Hematopoietic multipotent progenitor cell treated with erythropoietin and hydrocortisone succinate and interleukin-3 and kit ligand, for 4 days (in vitro differentiated cells): ENCODE measurements around the gene KAZN.

Experiments
- DNase-seq: peaks from one replicate; pipeline ENCODE4 v3.0.0-alpha.2; 2015

KAZN gene

GRCh38 chr1:14803002-14803789 lies 204.7 kb downstream of the KAZN start:
- DNase-seq: no peak

- peak; percentile 67 for DNase-seq
Measured at GRCh38 chr1:14804626-14805025, 206.1 kb downstream of the KAZN start.

- no peak for DNase-seq
Measured at GRCh38 chr1:14806772-14807171, 208.3 kb downstream of the KAZN start.

- no peak for DNase-seq
Measured at GRCh38 chr1:14808768-14809167, 210.3 kb downstream of the KAZN start.

- no peak for DNase-seq
Measured at GRCh38 chr1:14809191-14809981, 210.9 kb downstream of the KAZN start.

GRCh38 chr1:14810595-14811361 lies 212.3 kb downstream of the KAZN start:
- DNase-seq: peak; percentile 59

GRCh38 chr1:14811573-14811972 lies 213.1 kb downstream of the KAZN start:
- no peak for DNase-seq

GRCh38 chr1:14812189-14812588 lies 213.7 kb downstream of the KAZN start:
- no peak for DNase-seq

- DNase-seq: no peak
Measured at GRCh38 chr1:14815175-14815877, 216.8 kb downstream of the KAZN start.

- DNase-seq: peak; percentile 71
Measured at GRCh38 chr1:14817223-14818170, 219.0 kb downstream of the KAZN start.

- no peak for DNase-seq
Measured at GRCh38 chr1:14820295-14821085, 222.0 kb downstream of the KAZN start.

GRCh38 chr1:14822493-14822892 lies 224.0 kb downstream of the KAZN start:
- DNase-seq: no peak

- no peak for DNase-seq
Measured at GRCh38 chr1:14822996-14823395, 224.5 kb downstream of the KAZN start.

GRCh38 chr1:14824314-14824915 lies 225.9 kb downstream of the KAZN start:
- DNase-seq: peak; percentile 18

GRCh38 chr1:14825396-14825795 lies 226.9 kb downstream of the KAZN start:
- no peak for DNase-seq

- no peak for DNase-seq
Measured at GRCh38 chr1:14826172-14826636, 227.7 kb downstream of the KAZN start.

GRCh38 chr1:14826731-14827326 lies 228.3 kb downstream of the KAZN start:
- DNase-seq: no peak

- DNase-seq: no peak
Measured at GRCh38 chr1:14827870-14828269, 229.4 kb downstream of the KAZN start.

- DNase-seq: no peak
Measured at GRCh38 chr1:14828665-14829064, 230.2 kb downstream of the KAZN start.

- DNase-seq: no peak
Measured at GRCh38 chr1:14835725-14836124, 237.2 kb downstream of the KAZN start.
